A549 (cell line): ENCODE measurements around the gene UVRAG.

Experiments used
- HOXA7 ChIP-seq: fragments of 250-450 bp; sonication (Bioruptor Pico); IDR thresholded peaks from 2 replicates; pipeline ENCODE4 v1.5.0; 2020; ENCODE audit warnings: mild to moderate bottlenecking, moderate library complexity
- JUNB ChIP-seq: fragments of >200 bp; sonication (Bioruptor Twin); formaldehyde crosslinking; IDR thresholded peaks from 2 replicates; pipeline ENCODE4 v1.6.1; 2016
- POLR2A ChIP-seq: IDR thresholded peaks from 2 replicates; pipeline ENCODE4 v1.6.1; 2012; ENCODE audit warnings: mild to moderate bottlenecking, low read length
- RAD21 ChIP-seq, 2 experiments: fragments of >200 bp in 1 of 2; sonication (Bioruptor Twin) in 1 of 2; formaldehyde crosslinking in 1 of 2; IDR thresholded peaks in 1 of 2; conservative IDR thresholded peaks in 1 of 2; 2 replicates in 1 of 2; 3 replicates in 1 of 2; pipeline ENCODE4 v1.6.1; 2012 to 2018; ENCODE audit warnings: inconsistent platforms in 1 of 2
- RCOR1 ChIP-seq: fragments of 150-350 bp; IDR thresholded peaks from 2 replicates; pipeline ENCODE4 v1.6.1; 2014; ENCODE audit warnings: antibody characterized with exemption, low read length, low read depth
- TF ChIP-seq, protein P1 (sequence below): fragments of >200 bp; sonication (Bioruptor Twin); formaldehyde crosslinking; IDR thresholded peaks from 3 replicates; pipeline ENCODE4 v1.5.1; 2016

GRCh38 chr11:76090174-76090573 lies 275.2 kb downstream of the UVRAG start:
- TF ChIP-seq POLR2A (no peak), RAD21 (conservative IDR thresholded peaks at IDR 0.05 in 1 of 2, IDR thresholded peaks at IDR 0.05 in 1 of 2) (no peak), RCOR1 (no peak), JUNB (no peak), HOXA7 (CRISPR knock-in tag) (no peak)
- TF ChIP-seq, protein P1, sequence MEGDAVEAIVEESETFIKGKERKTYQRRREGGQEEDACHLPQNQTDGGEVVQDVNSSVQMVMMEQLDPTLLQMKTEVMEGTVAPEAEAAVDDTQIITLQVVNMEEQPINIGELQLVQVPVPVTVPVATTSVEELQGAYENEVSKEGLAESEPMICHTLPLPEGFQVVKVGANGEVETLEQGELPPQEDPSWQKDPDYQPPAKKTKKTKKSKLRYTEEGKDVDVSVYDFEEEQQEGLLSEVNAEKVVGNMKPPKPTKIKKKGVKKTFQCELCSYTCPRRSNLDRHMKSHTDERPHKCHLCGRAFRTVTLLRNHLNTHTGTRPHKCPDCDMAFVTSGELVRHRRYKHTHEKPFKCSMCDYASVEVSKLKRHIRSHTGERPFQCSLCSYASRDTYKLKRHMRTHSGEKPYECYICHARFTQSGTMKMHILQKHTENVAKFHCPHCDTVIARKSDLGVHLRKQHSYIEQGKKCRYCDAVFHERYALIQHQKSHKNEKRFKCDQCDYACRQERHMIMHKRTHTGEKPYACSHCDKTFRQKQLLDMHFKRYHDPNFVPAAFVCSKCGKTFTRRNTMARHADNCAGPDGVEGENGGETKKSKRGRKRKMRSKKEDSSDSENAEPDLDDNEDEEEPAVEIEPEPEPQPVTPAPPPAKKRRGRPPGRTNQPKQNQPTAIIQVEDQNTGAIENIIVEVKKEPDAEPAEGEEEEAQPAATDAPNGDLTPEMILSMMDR: no peak
